GM06990 (cell line): ENCODE results near the gene PTPN6.

Source experiments
- DNase-seq: peaks from one replicate; pipeline ENCODE4 v3.0.0-alpha.2; 2011; ENCODE audit not compliant: insufficient read length; ENCODE audit errors: extremely low read depth
- H3K27me3 ChIP-seq: replicated peaks from 2 replicates; pipeline ENCODE4 v1.6.0; 2011; ENCODE audit warnings: low read length; ENCODE audit not compliant: control insufficient read depth, insufficient read depth
- H3K36me3 ChIP-seq: 2 replicates; pipeline ENCODE4 v1.5.1; 2011; ENCODE audit warnings: low read length; ENCODE audit not compliant: control insufficient read depth, insufficient read depth
- H3K4me3 ChIP-seq: replicated peaks from 2 replicates; pipeline ENCODE4 v1.5.1; 2011; ENCODE audit warnings: low read depth, mild to moderate bottlenecking, control low read depth, low read length
- TF ChIP-seq, protein P1 (sequence below): IDR thresholded peaks from 2 replicates; pipeline ENCODE4 v1.5.1; 2011; ENCODE audit warnings: low read length, control low read depth, mild to moderate bottlenecking, inconsistent platforms; ENCODE audit not compliant: insufficient read depth, poor library complexity, severe bottlenecking

The PTPN6 gene

DNA sequence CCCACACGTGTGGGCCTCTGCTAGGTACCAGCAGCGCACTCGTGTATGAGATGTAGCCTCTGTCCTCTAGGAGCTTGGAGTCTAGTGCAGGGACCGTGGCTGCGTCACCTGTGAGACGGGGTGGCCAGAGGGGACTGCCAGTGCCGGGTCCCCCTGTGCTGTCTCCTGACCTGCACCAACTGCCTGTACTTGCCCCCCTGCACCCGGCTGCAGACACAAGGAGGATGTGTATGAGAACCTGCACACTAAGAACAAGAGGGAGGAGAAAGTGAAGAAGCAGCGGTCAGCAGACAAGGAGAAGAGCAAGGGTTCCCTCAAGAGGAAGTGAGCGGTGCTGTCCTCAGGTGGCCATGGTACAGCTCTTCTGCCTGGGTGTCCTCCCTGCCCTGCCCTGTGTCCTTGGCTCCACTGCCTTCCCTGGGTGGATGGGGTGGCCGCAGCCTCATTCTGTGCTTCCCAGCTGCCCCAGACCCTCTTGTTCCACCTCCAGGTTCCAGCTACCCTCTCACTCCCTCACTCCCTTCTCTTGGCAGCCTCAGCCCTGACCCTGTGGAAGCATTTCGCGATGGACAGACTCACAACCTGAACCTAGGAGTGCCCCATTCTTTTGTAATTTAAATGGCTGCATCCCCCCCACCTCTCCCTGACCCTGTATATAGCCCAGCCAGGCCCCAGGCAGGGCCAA is 9.6 kb downstream of the PTPN6 start:
- no peak overlapping the region; the same call in 1 of the 2 replicates for H3K4me3 ChIP-seq
- DNase-seq: peak; percentile 77
- no peaks in the 10 kb centered on the region for H3K27me3 ChIP-seq
- TF ChIP-seq, protein P1, sequence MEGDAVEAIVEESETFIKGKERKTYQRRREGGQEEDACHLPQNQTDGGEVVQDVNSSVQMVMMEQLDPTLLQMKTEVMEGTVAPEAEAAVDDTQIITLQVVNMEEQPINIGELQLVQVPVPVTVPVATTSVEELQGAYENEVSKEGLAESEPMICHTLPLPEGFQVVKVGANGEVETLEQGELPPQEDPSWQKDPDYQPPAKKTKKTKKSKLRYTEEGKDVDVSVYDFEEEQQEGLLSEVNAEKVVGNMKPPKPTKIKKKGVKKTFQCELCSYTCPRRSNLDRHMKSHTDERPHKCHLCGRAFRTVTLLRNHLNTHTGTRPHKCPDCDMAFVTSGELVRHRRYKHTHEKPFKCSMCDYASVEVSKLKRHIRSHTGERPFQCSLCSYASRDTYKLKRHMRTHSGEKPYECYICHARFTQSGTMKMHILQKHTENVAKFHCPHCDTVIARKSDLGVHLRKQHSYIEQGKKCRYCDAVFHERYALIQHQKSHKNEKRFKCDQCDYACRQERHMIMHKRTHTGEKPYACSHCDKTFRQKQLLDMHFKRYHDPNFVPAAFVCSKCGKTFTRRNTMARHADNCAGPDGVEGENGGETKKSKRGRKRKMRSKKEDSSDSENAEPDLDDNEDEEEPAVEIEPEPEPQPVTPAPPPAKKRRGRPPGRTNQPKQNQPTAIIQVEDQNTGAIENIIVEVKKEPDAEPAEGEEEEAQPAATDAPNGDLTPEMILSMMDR: peak; percentile 45
- peaks cover 51% of the 10 kb centered on the region for H3K36me3 ChIP-seq

DNA sequence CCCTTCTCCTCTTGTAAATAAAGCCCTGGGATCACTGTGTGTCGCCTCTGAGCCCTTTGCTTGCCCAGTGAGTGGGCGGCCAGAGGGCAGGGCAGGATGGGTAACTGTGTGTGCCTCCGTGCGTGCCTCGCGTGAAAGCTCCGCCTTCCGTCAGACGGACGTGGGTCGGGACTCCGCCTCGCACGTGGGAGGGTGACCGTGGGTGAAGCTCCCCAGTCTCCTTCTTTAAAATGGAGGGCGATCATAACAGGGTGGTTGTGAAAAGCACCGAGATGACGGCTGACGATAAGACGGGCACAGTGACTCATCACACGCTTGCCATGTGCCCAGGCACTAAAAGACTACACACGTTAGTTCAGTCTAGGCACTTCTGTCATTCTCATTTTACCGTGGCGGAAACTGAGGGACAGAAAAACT is 10.1 kb downstream of the PTPN6 start:
- no peak overlapping the region; the same call in 1 of the 2 replicates for H3K4me3 ChIP-seq

DNA sequence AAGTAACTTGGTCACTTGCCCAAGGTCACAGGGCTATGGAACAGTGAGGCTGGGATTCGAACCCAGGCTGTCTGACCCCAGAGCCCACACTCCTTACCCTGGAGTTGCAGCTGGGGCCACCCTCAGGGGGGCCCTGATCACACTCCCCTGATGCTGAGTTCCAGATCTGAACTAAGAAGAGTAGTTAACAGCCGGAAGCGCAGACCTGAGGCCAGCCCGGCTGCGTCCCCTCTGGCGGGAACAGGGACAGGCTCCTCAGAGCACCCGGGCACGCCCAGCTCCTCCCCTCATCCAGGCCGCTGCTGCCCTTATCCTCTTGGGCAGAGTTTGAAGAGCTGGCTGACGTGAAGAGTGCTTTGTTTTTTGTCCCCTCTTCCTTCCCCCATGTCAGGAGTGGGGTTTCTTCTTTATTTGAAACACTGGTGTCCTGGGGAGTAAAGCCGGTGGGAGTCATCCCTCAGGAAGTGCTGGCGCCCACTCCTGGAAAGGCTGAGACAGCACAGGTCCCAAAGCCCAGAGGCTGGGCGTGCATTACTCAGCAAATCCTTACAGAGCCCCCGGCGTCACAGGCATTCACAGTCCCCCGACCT is 10.6 kb downstream of the PTPN6 start:
- peak; percentile 85 for DNase-seq
- Histone ChIP-seq H3K27me3 (no peaks in the 10 kb centered on the region), H3K4me3 (no peak overlapping the region; the same call in 1 of the 2 replicates), H3K36me3 (peaks cover 46% of the 10 kb centered on the region)
- TF ChIP-seq, protein P1: peak; percentile 52

More for the DNA sequence above, 10.1 kb downstream of the PTPN6 start:
- Histone ChIP-seq H3K27me3 (no peaks in the 10 kb centered on the region), H3K36me3 (peaks cover 49% of the 10 kb centered on the region)
- TF ChIP-seq, protein P1: no peak
- peak; percentile 85 for DNase-seq

DNA sequence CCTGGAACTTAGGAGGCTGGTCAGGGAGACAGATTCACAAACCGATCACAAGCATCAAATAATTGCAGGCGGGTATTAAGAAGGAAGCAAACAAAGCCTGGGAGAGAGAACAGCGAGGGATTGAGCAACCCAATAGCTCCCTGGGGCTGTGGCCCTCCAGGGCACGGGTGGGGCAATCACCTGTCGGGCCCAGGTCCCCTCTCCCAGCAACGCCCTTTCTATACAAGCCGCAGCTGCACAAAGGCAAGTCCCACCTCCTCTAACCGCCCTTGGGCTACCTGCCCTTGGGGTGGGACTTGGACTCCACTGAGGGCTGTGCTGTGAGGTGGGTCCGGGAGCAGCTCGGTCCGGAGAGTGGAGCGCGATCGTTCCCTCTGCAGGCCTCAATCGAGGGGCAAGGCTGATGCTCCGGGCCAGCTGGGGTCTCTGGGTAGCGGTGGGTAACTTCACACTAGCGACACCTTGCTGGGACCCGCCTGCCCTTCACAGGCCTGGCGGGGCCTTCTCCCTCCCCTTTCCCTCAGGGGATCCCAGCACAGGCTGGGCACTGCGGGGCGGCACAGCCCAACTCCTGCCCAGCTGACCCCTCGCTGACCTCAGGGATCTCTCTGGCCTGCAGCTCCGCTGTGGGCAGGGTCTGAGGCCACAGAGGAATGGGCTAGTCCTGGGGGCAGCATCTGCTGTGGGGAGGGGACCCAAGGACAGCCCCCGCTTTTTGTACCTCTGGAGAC is 11.3 kb downstream of the PTPN6 start:
- DNase-seq: no peak
- H3K36me3 ChIP-seq: peaks cover 46% of the 10 kb centered on the region
- TF ChIP-seq, protein P1: no peak
- no peaks in the 10 kb centered on the region for H3K27me3 ChIP-seq
- no peak overlapping the region for H3K4me3 ChIP-seq

DNA sequence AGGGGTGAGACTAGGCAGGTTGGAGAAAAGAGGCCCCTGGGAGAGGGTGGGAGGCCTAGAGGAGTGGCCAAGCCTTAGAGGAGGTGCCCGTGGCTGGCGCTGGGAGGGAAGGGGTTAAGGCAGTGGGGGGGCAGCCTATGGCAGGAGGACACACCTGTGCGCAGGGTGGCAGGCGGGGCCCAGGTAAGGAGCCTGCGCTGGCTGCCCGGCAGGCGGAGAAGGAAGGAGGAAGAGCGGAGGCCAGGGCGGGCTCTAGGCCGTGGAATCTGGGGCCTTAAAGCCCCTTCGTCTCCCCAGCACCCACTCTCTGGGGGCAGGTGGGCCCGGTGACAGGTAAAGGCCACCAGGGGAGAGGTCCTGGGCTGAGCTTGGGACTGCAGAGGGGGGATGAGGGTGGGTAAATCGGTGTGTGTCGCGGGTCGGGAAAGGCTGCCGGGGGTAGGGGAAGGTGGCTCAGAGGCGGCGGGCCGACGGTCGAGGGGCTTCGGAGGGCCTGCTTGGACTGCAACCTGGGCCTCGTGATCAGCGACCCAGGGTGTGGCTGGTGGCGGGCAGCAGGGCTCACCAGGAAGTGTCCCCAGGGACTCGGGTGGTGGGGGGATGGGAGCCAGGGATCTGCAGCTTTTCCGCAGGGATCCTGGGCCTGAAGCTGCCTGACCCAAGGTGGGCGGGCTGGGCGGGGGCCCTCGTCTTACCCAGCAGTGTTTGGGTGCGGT is 12.0 kb downstream of the PTPN6 start:
- TF ChIP-seq, protein P1: no peak
- Histone ChIP-seq H3K27me3 (no peaks in the 10 kb centered on the region), H3K4me3 (no peak overlapping the region), H3K36me3 (peaks cover 47% of the 10 kb centered on the region)
- DNase-seq: no peak
